NCI-H345 treated with DMSO at 0.1 percent for 48 hours (cell line): ENCODE measurements around the gene TMEM163.
"Not testable (repeated sequence)": the region's sequence is repeated elsewhere in the genome, so short reads cannot be mapped to it uniquely, and the experiment has no call there.

Experiments
- DNase-seq: peaks from one replicate; lab custom pipeline; 2025; ENCODE audit not compliant: unreplicated experiment; lab: John Stamatoyannopoulos, UW

Gene TMEM163

DNA sequence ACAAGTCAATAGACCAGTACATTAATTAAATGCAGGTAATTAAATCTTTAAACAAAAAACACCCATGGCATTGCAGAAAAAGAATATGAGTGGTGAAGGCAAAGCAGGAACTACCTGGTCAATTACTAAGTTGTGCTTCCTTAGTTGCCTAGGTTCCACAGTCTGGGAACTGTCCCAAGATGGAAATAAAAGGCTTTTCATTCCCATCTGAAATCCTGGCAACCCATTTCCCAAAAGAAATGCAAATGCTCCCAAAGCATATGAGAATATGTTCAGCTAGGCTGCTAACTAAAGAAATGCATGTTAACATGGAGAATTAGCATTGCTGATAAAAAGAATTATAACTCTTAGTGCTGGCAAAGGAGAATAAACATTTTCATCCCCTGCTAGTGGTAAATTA is 177.8 kb downstream of the TMEM163 start:
- DNase-seq: no peak

DNA sequence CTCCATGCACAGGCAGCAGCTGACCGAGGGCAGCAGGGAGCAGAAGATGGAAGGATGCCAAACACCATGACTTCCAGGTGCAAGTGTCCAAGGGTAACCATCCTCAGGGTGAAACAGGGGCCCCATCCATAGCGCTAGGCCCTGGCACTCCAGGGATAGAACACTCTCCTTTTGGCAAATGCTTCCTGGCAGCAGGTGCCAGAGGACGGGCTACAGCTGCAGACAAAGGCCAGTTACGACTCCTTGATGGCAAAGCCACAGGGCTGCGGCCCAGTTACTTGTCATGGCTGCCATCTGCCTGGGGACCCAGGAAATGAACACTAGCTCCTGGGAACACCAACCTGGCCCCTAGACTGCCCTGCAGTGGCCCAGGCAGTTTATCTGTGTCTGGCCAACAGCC is 178.8 kb downstream of the TMEM163 start:
- DNase-seq: peak; percentile 27

DNA sequence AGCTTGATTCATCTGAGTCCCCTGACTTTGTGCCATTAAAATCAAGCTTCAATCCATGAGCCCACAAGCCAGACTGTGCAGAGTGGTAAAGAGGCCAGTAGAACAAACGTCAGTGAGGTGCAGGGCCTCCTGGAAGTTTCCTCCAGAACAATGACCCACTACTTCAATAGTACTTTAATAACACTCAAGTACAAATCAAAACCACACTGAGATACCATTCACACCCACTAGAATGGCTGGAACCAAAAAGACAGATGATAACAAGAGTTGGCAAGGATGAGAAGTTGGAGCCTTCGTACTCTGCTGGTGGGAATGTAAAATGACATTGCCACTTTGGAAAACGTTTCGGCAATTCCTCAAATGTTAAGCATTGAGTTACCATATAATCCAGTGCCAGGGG is 181.1 kb downstream of the TMEM163 start:
- no peak for DNase-seq

DNA sequence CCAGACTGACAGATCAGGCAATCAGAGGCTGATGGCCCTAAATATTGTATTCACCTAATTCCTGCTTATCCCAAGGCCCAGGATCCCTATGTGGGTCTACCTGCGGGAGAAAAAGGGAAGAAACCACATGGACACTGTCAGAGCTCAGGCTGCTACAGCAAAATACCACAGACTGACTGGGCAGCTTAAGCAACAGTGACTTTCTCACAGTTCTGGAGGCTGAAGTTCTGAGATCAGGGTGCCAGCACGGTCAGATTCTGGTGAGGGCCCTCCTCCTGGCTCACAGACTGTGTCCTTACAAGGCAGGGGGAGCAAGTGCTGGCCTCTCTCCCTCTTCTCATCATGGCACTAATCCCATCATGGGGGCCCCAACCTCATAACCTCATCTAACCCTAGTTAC is 181.7 kb downstream of the TMEM163 start:
- DNase-seq: no peak

DNA sequence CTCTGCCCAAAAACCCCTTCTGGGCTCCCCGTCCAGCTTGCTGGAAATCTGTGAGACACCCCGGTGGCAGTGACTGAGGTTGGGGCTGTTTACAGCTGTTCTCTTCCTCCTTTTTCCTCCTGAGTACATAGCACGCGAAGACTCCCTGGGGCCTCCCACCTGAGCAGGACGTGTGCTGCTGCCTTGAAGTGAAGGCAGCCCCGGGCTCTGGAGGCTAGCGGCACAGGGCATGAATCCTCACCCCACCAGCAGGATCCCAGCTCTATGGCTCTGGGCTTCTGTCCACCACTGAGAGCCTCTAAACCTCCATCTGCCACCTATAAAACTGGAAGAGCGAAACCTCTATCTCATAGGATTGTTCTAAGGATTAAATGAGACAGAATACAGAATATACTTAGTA is 182.5 kb downstream of the TMEM163 start:
- DNase-seq: no peak

DNA sequence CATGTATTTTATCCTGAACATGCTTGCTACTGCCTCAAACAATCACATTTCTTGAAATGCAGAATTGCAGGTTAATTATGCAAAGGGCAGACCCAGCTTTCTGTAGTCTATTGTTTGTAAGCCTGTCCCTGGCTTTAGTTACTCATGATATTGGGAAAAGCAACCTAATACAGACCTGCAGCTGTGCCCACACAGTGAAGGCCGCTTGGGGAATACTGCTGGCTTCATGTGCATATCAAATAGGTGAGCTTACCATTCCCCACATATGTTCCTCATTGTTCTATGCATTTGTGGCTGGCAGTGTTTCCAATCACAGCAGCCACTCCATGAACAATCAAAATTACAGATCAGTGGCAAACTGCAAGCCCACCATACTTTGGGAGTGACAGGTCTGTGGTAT is 186.3 kb downstream of the TMEM163 start:
- DNase-seq: no peak

DNA sequence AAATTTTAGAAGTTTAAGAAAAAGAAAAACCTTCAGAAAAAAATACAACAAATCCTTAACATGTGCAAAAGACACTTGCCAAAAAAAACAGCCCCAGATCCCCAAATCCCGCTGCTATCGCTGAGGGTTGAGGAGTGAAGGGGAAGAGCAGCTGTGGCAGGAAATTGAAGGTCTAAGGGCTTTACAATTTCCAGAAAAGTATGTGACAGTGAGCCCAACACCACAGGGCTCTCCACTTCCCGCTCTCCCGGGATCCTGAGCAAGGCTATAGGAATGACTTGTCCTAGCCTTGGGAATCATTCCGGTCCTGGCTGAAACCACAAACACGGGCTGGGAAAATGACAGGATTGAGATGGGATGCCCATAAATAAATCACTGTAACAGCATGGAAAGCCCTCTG is 191.4 kb downstream of the TMEM163 start:
- no peak for DNase-seq

DNA sequence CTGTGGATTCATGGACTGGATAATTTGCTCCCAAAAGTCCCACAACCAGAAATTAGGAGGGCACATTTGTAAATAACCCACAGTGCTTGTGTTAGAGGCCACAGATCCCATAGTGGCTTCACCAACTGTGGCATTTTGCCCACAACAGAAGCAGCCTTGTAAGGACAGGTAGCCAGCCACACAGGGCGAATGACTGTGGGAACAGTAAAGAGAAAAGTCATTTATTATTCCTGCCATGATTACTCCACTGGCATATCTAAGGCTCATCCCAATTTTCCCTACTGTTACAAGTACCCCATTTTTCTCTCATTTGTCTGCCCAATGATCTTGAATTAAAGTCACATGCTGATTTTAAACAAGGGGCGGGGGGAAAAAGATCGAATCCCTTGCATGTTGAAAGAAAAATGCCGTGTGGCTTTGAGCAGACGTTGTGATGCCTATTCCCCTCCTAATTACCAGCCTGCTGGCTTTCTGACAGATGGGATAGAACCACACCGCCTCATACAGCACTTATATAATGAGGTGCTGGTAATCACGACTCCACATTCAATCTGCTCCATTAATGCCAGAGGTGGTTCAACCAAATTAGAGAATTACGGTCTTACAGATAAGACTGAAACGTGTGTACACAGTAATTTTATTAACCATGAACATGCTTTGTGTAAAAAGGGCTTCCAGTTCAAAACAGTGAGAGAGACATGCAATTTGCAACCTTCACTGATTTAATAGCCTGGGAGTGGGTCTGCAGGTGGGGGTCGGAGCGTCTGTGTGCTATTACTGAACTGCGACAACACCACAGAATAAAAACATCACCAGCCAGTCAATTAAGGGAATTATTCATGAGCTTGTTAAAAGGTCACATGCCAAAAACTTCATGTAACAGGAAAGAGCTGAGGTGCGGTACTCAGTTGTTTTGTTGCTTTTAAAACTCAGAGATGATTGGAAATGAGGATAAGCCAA is 196.0 kb downstream of the TMEM163 start:
- no peak for DNase-seq

DNA sequence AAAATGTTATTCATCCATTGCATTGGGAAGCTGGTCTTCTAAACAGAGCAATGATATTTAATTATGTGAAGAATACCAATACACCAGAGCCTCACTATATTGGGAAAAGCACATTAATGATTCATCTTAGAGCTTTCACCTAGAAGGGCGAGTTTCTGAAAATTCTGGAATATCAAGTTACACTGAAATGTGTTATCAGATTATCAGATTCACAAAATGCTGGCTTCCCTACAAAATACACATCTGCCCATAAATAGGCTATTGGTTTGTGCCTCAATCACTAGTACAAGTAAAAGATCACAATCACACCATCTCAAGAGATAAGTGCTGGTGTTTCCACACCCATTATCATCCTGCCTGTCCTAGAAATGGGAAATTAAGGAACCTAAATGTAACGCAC is 200.7 kb downstream of the TMEM163 start:
- DNase-seq: no peak

DNA sequence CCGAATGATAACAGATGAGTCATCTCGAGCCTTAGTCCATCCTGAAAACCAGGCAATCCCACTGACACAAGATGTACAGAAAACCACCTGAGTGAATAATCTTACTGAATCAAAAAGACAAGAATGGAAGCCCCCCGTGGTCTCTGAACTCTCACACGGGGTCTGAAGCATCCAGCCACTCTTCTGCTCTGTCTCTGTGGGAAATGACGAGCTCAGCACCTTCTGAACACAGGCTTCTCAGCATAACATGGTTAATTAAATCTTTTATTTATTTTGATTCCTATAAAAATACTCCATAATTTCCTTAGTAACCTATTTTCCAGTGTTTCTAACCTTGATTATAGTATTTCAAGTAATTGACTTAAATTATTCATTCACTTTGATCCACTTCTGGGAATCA is 203.7 kb downstream of the TMEM163 start:
- no peak for DNase-seq

DNA sequence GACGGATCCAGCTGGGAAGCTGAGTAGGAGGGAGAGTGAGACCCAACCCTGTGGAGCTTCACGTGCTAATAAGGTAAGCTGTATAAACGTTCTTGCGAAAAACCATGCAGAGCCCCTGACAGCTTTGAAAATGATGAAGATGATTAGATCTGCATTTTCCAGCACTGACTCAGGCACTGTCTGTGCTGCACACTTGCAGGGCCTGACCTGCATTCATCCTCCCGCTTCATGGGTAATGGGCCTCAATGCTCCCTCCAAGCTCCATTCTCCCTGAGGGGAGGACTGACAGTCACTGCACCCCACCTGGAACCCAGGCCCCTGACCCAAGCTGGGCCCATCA is 205.4 kb downstream of the TMEM163 start:
- DNase-seq: no peak

DNA sequence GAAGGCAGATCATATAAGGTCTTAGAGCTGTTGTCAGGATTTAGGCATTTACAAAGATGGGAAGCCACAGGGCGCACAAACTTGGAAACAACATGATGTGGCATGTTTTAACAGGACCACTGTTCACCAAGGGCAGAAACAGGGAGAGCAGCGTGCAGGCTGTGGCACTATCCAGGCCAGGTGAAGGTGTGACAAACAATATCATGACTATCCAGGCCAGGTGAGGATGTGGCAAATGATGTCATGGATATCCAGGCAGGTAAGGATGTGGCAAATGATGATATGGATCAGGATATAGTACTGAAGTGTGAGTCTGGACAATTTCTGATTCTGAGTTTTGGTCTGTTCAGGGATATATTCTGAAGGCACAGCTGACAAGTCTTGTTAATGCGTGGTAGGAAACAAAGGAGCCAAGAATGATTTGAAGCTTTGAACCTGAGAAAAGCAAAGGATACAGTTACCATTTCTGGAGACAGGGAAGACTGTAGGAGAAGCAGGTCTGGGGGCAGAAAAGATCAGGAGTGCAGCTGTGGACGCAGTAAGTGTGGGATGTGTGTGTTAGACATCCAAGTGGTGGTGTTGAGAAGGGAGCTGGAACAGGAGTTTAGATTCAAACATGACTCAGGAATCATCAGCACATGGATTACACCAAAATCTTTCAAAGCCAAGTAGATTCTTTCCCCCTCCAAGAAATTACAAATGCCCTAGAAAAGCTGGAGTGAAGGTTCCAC is 205.9 kb downstream of the TMEM163 start:
- no peak for DNase-seq

DNA sequence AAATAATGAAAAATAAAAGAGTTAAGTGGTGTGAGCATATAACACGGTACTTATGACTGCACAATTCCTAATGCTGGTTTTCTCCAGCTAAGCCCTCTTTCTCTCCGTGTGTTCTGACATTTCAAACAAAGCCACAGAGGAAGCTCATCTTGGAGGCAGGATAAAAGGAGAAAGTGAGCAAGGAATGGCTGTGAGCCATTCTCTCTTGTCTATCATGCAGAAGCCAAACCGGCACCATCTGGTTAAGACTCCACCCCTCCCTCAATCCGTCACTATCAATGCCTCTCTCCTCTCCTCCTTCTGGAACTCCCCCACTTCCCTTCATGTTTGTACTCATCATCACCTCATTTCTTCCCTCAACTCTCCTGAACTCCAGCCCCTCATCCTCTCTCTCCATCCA is 210.4 kb downstream of the TMEM163 start:
- peak; percentile 57 for DNase-seq

DNA sequence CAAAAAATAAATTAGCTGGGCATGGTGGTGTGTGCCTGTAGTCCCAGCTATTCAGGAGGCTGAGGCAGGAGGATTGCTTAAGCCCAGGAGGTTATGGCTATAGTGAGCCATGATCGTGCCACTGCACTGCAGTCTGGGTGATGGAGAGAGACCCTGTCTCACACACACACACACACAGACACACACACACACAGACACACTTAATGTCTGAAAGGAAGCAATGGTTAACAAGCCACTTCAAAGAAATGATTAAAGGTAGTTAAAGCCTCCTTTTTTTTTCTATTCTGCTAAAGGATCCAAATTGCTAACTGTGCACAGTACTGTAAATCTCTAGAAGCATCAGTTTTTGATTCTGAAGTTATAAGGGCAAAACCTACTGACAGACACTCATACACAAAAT is 211.1 kb downstream of the TMEM163 start:
- no peak for DNase-seq

DNA sequence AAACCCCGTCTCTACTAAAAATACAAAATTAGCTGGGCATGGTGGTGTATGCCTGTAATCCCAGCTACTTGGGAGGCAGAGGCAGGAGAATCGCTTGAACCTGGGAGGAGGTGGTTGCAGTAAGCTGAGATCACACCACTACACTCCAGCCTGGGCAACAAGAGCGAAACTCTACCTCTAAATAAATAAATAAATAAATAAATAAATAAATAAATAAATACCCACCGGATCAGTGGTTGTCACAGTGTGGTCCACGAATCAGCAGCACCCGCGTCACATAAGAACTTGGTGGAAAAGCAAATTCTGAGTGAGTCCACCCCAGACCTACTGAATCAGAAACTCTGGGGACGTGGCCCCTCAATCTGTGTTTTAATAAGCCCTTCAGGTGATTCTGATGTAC is 211.6 kb downstream of the TMEM163 start:
- not testable (repeated sequence) for DNase-seq

DNA sequence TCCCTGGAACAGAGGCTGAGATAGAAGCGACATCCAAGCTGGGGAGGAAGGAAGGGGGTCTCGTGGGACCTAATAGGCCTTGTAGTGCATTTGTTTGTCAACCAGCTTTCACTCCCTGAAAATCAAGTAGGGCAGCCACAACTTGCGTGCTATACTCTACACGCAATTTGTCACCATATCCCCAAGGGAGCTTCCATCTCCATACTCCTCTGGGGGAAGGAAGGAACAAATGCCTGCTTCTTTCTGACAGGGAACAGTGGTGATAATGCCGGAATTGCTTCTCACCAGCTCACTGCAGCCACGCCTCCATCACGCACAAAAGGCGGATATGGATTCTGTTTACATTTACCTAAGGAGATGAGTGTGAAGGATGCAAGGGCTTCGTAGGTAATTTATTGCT is 213.4 kb downstream of the TMEM163 start:
- DNase-seq: peak; percentile 70

DNA sequence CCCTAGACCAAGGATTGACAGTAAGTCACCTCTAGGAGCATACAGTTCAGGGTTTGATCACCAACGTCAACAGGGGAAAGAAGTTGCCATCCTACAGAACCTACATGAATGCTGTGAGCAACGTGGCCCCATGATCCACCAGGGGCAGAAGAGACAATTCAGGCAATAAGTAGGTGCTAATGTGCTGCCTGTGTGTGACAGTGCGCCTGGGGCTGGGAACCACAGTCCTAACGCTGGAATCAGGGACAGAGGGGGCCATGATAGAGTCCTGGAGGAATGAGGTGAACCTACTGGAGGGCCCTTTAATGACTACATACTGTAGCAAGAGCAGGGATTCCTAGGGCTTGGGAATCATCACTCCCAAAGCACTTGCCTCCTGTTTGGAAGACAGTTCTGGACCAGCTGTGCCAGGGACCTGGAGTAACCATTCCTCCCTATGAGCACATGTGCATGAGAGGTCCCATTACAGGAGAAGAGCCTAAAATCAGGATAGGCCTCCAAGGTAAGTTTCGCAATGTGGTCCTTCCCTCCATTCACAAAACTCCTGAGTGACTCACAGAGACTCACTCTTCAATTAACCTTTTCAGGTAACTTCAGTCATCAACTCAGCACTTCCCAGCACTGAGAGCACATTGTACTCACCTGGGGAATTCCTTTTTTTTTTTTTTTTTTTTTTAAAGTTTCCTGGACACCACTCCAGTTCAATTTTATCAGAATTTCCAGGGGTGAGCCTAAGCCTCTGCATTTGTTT is 214.0 kb downstream of the TMEM163 start:
- no peak for DNase-seq

DNA sequence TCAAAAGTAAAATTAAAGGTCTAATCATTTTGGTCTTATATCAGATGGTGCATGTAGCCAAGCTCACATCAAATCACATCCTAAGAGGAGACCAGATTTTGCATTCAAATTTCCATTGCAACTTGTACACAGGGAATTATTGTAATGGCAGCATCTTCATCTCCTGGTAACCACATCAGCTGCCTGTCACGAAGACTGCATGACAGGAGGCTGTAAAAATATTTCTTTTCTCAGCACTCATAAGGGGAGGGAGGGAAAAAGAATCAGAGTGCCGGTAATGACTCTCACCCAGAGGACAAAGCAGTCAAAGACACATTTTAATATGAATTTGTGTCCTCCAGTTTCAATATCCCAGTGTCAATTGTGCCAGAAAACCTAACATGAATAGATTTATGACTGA is 216.7 kb downstream of the TMEM163 start:
- DNase-seq: no peak

DNA sequence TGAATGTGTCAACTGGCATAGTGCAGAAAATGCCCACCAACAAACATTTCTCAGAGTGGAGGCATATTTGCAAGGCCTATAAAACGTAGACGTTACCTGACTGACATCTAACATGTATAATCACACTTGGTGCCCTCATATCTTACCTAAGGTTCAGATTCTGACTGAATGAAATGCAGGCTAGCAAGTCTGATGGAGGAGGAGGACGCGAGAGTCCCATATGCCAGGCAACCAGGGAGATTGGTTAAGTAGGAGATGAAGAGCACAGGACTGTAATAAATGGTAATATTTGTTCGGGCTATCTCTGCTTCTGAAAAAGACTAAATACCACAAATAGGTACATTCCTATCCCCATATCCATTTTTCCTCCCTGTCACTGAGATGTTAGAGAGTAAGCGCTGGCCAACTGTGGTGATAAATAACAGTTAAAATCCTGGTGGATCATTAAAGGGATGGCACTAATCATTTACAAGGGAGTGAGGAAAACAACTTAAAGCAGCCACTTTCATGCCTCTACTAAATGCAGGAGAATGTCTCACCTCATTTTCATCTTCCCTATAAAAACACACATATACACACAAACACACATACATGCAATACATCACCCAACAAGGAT is 217.2 kb downstream of the TMEM163 start:
- DNase-seq: no peak

DNA sequence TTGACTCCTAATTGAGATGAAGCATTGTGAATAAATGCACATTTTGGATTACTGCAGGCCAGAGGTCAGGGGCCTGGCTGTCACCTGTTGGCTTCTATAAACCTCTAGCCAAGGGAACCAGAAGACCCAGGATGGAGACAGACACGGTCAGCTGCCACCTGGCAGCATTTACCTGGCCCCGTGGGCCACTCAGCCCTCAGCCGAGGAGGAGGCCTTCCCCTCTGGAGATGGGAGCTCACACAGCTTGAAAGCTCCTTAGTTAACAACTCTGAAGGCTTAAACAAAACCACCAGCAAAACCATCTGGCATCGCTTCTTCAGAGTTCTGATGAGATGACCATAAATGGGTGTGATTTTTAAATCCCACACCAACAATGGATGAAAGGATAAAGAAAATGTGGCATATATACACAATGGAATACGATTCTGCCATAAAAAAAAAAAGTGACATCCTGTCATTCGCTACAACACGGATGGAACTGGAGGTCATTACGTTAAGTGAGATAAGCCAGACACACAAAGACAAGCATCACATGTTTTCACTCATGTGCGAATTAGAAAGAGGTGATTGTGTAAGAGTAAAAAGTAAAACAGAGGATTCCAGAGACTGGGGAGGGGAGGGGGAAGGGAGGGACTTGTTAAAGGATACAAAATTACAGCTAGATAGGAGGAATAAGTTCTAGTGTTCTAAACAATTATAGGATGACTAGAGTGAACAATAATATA is 218.4 kb downstream of the TMEM163 start:
- no peak for DNase-seq
